Gastroesophageal sphincter (tissue), 4 donors: ENCODE measurements around the gene ATP9A. TPM values are rescaled to one million over a fixed set of nuclear protein-coding genes. Genes with fewer than 3 reads are reported as not detected.

Source experiments
- ATAC-seq: fragments of 150-250 bp; one replicate; pipeline ENCODE4 v1.9.1; 2016; ENCODE audit warnings: mild to moderate bottlenecking, moderate library complexity
- H3K27ac ChIP-seq, 4 donors: fragments of 200-600 bp; sonication (generic) in 3 of 4; 1 replicate in 3 of 4; 2 replicates in 1 of 4; pipeline ENCODE4 v1.5.1; 2016 to 2019
- H3K27me3 ChIP-seq: fragments of 200-600 bp; sonication (generic); one replicate; pipeline ENCODE4 v1.5.1; 2019
- H3K36me3 ChIP-seq, 2 donors: fragments of 200-600 bp; sonication (generic); one replicate each; pipeline ENCODE4 v1.5.1; 2019; ENCODE audit warnings: control low read depth in 1 of 2
- H3K4me1 ChIP-seq, 3 donors: fragments of 200-600 bp; sonication (generic); 1 replicate in 2 of 3; 2 replicates in 1 of 3; pipeline ENCODE4 v1.5.1; 2016 to 2019; ENCODE audit warnings: control low read depth in 2 of 3
- H3K4me3 ChIP-seq, 2 donors: fragments of 200-600 bp; sonication (generic); one replicate each; pipeline ENCODE4 v1.5.1; 2019; ENCODE audit warnings: mild to moderate bottlenecking in 1 of 2, moderate library complexity in 1 of 2
- H3K9me3 ChIP-seq, 3 donors: fragments of 200-600 bp; sonication (generic); one replicate each; pipeline ENCODE4 v1.5.1; 2017 to 2019; ENCODE audit warnings: control low read depth in 2 of 3
- EP300 ChIP-seq: sonication (generic); formaldehyde crosslinking; IDR thresholded peaks from one replicate; pipeline ENCODE4 v1.6.1; 2017; ENCODE audit warnings: antibody characterized with exemption, mild to moderate bottlenecking
- POLR2A ChIP-seq, 2 donors: fragments of 450-650 bp; IDR thresholded peaks; one replicate each; pipeline ENCODE4 v1.6.1; 2017; ENCODE audit warnings: antibody characterized with exemption in 2 of 2, mild to moderate bottlenecking in 2 of 2, moderate library complexity in 1 of 2
- POLR2AphosphoS5 ChIP-seq: sonication (generic); formaldehyde crosslinking; IDR thresholded peaks from one replicate; pipeline ENCODE4 v1.6.1; 2017; ENCODE audit warnings: antibody characterized with exemption
- WGBS, 2 donors: methylation state at CpG; one replicate each; pipeline ENCODE4 v1.1.5; 2018; ENCODE audit warnings: low coverage in 1 of 2; 5-methylcytosine and 5-hydroxymethylcytosine counted together
- total RNA-seq, 4 donors: library from RNA; depleted of rRNA; stranded (reverse); fragments of >200 nt; gene quantifications; one replicate each; pipeline ENCODE4 v1.1.0, GENCODE V29; 2016
- TF ChIP-seq, protein P1 (sequence below), 4 experiments: fragments of 200-600 bp in 2 of 4; fragments of 450-650 bp in 2 of 4; sonication (generic) in 1 of 4; IDR thresholded peaks; one replicate each; pipeline ENCODE4 v1.5.1; 2017 to 2019; ENCODE audit warnings: antibody characterized with exemption in 4 of 4, mild to moderate bottlenecking in 2 of 4, moderate library complexity in 2 of 4

The ATP9A gene
- total RNA-seq, 4 donors from 2014 or later: 49.3 to 80.2 (median 57.7) TPM

DNA sequence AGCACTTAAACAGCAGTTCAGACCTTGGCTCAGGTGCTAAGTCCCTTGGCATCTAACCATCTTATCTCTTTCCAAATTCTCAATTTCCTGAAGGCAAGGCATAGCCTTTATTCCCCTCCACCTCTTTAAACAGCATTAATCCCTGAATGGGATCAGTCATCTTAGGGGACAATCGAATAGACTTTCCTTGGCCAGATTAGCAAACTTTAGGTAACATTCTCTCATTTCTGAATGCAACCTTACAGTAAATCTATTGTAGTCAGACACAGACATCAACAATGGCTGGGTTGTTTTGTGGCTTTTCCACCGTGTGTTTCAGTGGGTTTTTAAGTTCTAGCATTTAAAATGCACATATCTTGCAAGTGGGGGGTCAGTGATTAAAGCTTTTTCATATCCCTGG is 56.8 kb downstream of the ATP9A start:
- Histone ChIP-seq H3K4me3 (no peak overlapping the region), H3K9me3 (no peaks in the 10 kb centered on the region), H3K36me3 (peaks cover 0 to 57% of the 10 kb centered on the region in 2 donors), H3K27ac (no peak overlapping the region), H3K27me3 (no peaks in the 10 kb centered on the region), H3K4me1 (peaks cover 0 to 8% (median 0%) of the 10 kb centered on the region in 3 donors)
- no peak for TF ChIP-seq EP300
- TF ChIP-seq POLR2AphosphoS5: no peak
- TF ChIP-seq POLR2A (IDR thresholded peaks at IDR 0.05): no peak
- TF ChIP-seq, protein P1, sequence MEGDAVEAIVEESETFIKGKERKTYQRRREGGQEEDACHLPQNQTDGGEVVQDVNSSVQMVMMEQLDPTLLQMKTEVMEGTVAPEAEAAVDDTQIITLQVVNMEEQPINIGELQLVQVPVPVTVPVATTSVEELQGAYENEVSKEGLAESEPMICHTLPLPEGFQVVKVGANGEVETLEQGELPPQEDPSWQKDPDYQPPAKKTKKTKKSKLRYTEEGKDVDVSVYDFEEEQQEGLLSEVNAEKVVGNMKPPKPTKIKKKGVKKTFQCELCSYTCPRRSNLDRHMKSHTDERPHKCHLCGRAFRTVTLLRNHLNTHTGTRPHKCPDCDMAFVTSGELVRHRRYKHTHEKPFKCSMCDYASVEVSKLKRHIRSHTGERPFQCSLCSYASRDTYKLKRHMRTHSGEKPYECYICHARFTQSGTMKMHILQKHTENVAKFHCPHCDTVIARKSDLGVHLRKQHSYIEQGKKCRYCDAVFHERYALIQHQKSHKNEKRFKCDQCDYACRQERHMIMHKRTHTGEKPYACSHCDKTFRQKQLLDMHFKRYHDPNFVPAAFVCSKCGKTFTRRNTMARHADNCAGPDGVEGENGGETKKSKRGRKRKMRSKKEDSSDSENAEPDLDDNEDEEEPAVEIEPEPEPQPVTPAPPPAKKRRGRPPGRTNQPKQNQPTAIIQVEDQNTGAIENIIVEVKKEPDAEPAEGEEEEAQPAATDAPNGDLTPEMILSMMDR (IDR thresholded peaks at IDR 0.05): no peak
- no peak for ATAC-seq
- WGBS, 2 donors: 92 to 96% methylated on average over 2 of the region's 2 CpGs

- TF ChIP-seq, protein P1 (IDR thresholded peaks at IDR 0.05): no peak
- TF ChIP-seq POLR2A (IDR thresholded peaks at IDR 0.05) (no peak), EP300 (no peak), POLR2AphosphoS5 (no peak)
Observed at GRCh38 chr20:51710361-51710894, 57.8 kb downstream of the ATP9A start.

GRCh38 chr20:51705400-51705799 is 62.8 kb downstream of the ATP9A start:
- Histone ChIP-seq H3K36me3 (peaks cover 0 to 34% of the 10 kb centered on the region in 2 donors), H3K9me3 (no peaks in the 10 kb centered on the region), H3K27me3 (no peaks in the 10 kb centered on the region), H3K4me3 (no peak overlapping the region), H3K27ac (no peak overlapping the region), H3K4me1 (peaks cover 0 to 19% (median 0%) of the 10 kb centered on the region in 3 donors)
- TF ChIP-seq, protein P1 (IDR thresholded peaks at IDR 0.05): no peak
- TF ChIP-seq EP300 (no peak), POLR2AphosphoS5 (no peak), POLR2A (IDR thresholded peaks at IDR 0.05) (no peak)
- 66 to 75% methylated on average over 4 of the region's 4 CpGs for WGBS, 2 donors
- no peak for ATAC-seq

More at GRCh38 chr20:51710361-51710894, 57.8 kb downstream of the ATP9A start:
- Histone ChIP-seq H3K27me3 (no peaks in the 10 kb centered on the region), H3K27ac (no peak overlapping the region), H3K4me3 (no peak overlapping the region), H3K9me3 (no peaks in the 10 kb centered on the region), H3K4me1 (peaks cover 0 to 3% (median 0%) of the 10 kb centered on the region in 3 donors), H3K36me3 (peaks cover 0 to 57% of the 10 kb centered on the region in 2 donors)
- WGBS, 2 donors: 56 to 75% methylated on average over 8 to 9 of the region's 10 CpGs
- ATAC-seq: no peak

DNA sequence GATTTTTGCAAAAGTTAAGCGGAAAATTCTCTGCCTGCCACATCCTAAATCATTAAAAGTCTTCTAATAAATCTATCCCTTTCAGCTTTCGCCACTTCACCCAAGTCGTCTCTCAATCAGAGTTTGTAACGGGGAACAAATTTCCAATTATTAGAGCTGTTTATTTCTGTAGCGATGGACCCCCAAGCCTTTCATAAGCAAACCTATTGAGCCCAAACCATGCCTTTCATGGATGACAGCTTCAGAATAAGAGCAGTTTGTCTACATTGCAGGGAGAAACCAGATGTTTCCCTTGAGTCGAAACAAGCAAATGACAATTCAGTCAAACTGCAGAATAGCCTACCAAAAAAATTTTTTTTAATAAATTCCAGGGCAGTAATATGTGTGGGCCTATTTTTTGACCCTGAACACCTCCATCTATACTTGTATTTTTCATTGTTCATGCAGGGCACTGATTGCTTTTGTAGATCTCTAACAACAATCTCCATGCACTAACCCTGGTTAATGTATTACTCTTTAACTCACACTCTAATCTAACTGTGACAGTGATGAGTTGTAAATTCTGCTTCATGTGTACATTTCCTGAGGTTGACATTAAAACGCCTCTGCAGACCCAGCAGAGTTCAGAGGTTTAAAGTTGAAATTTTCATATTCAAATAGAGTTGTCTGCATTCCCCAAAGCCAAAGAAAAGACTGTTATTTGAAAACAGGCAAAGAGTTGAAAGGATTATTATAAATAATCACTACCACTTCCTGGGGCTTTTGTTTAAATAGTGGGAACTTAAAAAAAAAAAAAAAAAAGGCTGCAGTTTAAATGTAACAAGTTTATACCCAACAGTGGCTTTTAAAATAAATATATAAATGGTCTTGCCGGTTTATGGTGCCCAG is 64.5 kb downstream of the ATP9A start:
- no peak overlapping the region for H3K27ac ChIP-seq
- H3K36me3 ChIP-seq: peaks cover 0 to 19% of the 10 kb centered on the region in 2 donors
- 73 to 78% methylated on average over 7 to 8 of the region's 8 CpGs for WGBS, 2 donors
- H3K27me3 ChIP-seq: no peaks in the 10 kb centered on the region
- H3K9me3 ChIP-seq: no peaks in the 10 kb centered on the region
- H3K4me1 ChIP-seq: peaks cover 0 to 19% (median 0%) of the 10 kb centered on the region in 3 donors
- H3K4me3 ChIP-seq: no peak overlapping the region
- ATAC-seq: no peak
- TF ChIP-seq POLR2A (IDR thresholded peaks at IDR 0.05): no peak
- TF ChIP-seq EP300: no peak
- no peak for TF ChIP-seq POLR2AphosphoS5
- TF ChIP-seq, protein P1 (IDR thresholded peaks at IDR 0.05): no peak
